DMS79 treated with DMSO at 0.1 percent for 48 hours (cell line): ENCODE results near the gene PDE8B.

Experiments
- DNase-seq: peaks from one replicate; lab custom pipeline; 2025; lab: John Stamatoyannopoulos, UW

Gene PDE8B

GRCh38 chr5:77292026-77292757 lies 81.7 kb downstream of the PDE8B start:
- no peak for DNase-seq

- no peak for DNase-seq
These were observed 83.7 kb downstream of the PDE8B start for GRCh38 chr5:77294185-77294584.

DNA sequence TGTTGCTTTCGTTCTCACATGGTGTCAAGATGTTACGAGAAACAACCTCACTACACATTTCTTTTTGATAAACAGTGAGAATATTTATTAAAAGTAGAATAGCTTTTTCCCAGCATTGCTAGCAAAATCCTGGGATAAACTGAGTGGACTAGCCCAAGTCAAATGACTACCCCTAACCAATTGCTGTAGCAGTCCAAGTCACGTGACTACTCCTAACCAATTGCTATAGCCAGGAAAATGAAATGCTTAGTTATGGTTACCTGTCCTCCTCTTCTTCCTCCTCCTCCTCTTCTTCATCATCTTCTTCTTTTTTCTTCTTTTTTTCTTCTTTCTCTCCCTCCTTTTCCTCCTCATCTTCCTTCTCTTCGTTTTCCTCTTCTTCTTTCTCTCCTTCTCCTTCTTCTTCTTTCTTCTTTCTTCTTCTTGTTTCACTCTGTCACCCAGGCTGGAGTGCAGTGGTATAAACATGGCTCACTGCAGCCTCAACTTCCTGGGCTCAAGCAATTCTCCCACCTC lies 85.4 kb downstream of the PDE8B start:
- DNase-seq, result no peak

GRCh38 chr5:77298146-77298545 lies 87.7 kb downstream of the PDE8B start:
- no peak for DNase-seq

DNA sequence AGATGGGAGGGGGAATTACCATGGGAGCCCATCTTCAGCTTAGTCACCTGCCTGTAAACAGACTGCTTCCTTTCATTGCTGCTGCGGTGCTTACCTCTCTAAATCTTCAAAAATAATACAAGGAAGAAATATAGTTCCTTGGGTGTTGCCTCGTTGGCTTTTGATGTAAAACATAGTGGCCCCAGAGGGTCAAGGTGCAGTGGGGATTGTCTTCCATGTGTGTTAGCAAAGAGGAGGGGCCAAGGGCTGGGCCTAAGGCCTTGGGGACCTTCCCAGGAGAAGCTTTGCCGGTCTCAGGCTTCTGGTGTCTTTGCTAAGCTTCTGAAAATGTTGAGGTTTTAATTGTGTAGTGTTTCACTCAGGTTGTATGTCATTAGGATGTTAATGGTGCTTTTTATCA lies 90.0 kb downstream of the PDE8B start:
- DNase-seq, result no peak

GRCh38 chr5:77301447-77301883 lies 91.0 kb downstream of the PDE8B start:
- DNase-seq, result no peak

DNA sequence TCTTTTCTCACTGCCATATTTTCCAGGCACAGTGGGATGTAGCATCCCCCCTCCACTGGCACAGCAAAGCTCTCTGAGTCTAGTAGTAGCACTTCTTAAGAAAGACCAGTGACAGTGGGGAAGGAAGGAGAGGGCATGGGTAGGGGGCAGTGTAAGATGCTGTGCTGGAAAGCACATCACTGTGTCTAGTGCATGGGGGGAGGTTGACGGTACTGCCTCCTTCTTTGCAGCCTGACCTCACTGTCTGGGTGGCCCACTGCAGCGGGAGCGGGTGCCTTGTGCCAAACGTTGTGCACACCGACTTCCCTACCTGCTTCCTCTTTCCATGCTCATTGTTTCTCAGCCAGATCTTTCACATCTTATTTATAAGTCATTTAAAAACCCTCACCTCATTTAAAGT lies 91.8 kb downstream of the PDE8B start:
- no peak for DNase-seq

DNA sequence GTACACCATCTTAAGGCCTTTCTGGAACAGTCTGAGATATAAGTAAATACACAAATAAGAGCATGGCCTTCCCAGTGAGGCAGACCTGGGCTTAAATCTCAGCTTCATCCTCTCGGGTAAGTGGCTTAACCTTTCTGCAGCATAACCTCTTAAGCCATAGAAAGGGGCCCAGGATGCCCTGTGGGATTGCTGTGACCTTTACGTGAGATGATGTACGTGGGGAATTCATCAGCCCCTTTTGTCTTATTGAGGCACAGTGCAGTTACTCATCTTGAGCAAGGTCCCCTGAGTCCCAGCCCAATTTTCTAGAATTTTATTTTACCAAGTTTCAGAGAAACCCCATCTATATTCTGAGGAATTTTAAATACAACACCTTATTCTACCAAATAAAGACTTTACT lies 92.2 kb downstream of the PDE8B start:
- no peak for DNase-seq

GRCh38 chr5:77304388-77304787 lies 93.9 kb downstream of the PDE8B start:
- no peak for DNase-seq

- DNase-seq, result no peak
These were observed 94.9 kb downstream of the PDE8B start for GRCh38 chr5:77305222-77305846.

DNA sequence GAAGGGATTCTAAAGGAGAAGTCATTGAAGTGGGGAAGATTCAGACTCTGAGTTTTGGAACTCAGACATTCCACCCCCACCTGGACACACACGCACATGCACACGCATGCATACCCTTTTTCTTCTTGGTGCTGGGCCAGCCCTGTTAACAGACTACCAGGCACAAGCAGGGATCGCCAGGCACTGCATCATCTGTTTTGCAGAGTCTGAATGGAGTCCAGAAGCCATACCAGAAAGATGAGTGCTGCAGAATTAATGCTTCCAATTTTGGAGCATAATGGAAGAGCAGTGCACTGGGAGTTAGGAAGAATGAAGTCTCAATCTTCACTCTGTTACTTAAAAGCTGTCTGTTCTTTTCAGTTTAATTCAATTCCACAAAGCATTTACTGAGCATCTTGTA lies 95.5 kb downstream of the PDE8B start:
- DNase-seq, result no peak

DNA sequence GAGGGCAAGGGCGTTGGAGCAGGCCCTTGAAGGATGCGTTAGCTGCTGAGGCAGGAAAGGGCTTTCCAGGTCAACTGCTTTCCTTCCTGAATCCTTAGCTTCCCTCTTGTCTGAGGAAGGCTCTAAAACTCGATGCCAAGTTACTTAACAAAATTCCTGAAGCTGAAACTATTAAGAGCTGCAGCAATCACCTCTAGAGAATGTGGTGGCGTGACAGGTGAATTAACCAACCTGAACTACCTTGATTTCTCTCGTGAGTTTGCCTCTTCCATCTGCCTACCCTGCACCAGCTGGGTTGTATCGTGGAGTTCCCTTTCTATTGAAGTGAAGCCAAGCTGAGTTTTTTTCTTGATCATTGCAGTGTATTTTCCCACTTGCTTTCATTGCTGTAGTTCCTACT lies 96.1 kb downstream of the PDE8B start:
- DNase-seq, result peak; percentile 9

DNA sequence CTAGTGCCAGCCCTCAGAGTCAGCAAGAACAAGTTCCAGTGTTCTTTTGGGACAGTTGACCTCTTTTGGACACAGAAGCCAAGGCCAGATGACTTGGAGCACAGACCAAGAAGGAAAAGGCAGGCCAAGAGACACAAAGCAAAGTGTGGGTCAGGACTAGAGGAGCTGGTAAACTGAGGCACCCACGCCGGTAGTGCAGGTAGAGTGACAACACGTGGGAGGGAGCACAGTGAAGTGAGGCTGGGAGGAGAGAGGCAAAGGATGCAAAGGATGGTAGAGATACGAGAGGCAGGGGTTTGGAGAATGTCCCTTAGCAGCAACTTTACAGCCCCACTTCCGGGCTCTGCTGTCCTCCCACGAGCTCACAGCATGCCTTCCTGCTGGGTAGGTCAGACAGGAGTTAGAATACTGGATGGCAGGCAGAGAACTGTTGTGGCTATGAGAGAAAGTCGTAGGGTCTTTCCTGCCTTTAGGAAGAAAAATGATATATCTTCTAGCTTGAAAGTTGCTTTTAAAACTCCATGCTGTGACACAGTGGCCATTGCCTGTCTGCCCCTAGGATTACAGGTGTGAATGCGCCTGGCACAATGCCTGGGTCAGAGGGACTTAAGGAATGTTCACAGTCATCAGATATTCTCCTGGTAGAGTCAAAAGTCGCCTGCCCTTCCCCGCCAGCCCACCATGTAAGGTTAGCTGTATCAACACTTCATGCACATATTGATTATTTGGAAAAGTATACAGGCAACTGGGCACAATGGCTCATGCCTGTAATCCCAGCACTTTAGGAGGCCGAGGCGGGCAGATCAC lies 97.9 kb downstream of the PDE8B start:
- DNase-seq, result no peak

DNA sequence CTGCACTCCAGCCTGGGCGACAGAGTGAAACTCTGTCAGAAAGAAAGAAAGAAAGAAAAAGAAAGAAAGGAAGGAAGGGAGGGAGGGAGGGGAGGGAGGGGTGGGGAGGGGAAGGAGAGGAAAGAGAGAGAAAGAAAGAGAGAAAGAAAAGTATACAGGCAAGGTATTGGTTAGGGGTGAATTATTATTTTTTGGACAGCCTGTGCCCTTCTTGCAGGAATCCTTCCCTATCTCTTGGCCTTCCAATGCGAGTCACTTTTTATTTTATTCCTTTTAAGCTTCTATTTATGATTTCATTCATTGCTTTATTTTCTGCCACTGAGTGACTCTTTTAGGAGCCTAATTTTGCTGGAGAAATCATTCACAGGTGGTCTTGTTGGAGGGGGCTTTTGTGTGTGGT lies 98.7 kb downstream of the PDE8B start:
- no peak for DNase-seq

- DNase-seq, result no peak
These were observed 100.2 kb downstream of the PDE8B start for GRCh38 chr5:77310494-77311213.

DNA sequence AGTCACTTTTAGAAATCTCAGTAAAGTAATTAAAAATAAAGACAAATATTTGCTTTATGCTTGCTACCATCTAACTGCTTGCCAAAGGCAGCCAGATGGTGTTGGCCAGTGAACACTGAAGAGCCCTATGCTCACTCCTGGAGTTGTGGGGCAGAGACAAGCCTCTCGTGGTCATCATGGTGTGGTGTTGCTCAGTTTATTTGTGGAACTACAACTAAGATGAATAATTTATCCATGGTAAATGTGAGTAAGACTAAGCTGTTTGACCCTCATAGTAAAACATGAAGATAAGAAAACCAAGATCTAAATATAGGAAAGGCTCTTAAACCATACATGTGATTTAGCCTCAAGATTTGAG lies 100.7 kb downstream of the PDE8B start:
- DNase-seq, result no peak

DNA sequence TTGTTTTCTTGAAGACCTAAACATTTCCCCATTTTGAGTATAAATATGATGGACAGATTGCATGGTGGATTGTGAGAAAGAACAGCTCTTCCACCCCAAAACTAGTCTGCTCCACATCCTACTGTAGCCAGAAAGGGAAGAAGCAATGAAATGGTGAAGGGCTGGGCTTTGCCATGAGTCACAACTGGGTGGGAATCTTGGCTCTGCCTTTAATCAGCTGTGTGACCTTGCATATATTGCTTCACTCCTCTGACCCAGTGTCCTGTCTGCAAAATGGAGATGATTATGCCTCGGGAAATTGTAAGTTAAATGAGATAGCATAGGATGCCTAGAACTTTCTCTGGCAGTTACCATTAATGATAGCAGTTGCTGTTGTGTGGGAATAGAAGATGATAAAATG lies 101.9 kb downstream of the PDE8B start:
- no peak for DNase-seq

- no peak for DNase-seq
These were observed 106.6 kb downstream of the PDE8B start for GRCh38 chr5:77316871-77317661.

DNA sequence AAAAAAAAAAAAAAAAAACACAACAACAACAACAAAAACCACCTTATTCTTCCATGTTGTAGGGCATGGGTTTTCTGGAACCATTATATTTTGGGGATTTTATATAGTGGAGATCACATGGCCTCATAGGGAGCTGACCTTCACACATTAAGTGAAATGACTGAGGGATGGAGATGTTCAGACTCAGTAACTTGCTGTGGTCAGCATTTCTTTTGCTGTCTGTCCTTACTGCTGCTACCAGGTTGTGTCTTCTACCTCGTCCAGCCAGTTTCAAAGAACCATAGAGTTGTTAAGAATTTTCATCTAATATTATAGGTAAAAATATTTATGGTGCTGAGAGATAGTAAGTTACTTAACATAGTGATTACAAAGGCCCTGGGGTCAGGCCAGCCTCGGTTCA lies 107.6 kb downstream of the PDE8B start:
- DNase-seq, result no peak

DNA sequence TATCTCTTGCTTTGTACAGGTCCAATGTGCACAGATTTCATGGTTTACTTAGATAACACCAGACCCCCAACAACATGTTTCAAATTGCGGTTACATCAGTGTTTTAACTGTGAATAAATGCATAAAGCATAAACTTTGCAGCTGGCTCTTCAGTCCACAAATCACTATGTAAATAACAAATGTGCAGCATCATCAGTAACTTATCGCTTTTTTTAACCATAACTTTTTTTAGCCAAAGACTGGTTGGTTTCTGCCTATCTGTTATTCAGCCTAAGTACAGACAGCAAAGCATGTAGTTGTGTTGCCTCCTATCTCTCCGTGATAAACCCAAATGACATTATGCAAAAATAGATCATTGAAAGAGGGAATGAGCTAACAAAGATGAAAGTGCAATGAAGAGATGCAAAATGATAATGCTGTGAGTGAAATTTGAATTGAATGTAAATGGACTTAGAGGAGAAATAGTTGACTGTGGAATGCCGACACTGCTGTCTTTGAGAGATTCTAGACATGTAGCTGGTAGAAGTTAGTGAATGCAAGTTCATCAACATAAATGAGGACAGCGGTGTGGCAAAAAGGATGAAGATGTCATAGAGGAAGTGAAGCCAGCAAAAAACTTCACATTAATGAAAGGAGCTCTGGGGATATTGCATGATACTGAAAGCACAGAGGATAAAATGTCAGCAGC lies 108.8 kb downstream of the PDE8B start:
- no peak for DNase-seq
